Measurements from ENCODE around the gene DIDO1.
A peak's percentile ranks its signal among the peaks of the same experiment; 100 is the strongest.

Gene DIDO1

DNA sequence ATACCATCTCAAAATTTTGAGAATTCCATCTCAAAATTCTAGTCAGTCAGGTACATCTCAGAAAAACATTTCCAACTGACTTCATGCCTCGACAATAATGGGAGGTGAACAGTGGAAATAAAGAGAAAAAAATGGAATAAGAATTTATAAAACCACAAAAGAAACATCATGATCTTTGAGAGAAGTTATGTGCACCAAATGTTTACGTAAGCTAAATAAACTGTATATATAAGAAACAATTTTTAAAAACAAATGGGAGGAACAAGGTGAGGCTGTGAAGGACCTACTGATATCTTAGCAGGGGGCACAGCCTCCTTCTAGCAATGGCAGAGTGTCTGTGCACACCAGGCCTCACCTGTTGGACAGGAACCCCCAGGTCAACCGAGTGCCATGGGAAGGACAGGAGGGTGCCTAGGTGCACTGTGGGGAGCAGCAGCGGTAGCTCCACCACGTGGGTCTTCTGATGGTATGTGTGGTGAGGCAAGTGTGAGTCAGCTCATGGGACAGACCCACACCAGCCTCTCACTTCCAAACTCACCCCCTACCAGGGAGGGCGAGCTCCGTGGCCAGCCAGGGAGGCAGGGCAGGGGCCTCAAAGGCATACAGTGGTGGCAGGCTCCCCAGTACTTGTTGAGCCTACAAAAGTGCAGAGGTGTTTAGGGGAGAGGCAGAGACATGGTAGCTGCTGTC, 23.2 kb downstream of the DIDO1 start:
- TF ChIP-seq, protein P1, sequence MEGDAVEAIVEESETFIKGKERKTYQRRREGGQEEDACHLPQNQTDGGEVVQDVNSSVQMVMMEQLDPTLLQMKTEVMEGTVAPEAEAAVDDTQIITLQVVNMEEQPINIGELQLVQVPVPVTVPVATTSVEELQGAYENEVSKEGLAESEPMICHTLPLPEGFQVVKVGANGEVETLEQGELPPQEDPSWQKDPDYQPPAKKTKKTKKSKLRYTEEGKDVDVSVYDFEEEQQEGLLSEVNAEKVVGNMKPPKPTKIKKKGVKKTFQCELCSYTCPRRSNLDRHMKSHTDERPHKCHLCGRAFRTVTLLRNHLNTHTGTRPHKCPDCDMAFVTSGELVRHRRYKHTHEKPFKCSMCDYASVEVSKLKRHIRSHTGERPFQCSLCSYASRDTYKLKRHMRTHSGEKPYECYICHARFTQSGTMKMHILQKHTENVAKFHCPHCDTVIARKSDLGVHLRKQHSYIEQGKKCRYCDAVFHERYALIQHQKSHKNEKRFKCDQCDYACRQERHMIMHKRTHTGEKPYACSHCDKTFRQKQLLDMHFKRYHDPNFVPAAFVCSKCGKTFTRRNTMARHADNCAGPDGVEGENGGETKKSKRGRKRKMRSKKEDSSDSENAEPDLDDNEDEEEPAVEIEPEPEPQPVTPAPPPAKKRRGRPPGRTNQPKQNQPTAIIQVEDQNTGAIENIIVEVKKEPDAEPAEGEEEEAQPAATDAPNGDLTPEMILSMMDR (IDR thresholded peaks at IDR 0.05; ENCODE audit: control insufficient read depth, insufficient read depth, low read depth, low read length, missing control alignments): no peak
- H3K4me3 ChIP-seq (ENCODE audit: control insufficient read depth, low read depth, low read length): no peak overlapping the region
- no peak for DNase-seq (ENCODE audit: low read depth)

DNA sequence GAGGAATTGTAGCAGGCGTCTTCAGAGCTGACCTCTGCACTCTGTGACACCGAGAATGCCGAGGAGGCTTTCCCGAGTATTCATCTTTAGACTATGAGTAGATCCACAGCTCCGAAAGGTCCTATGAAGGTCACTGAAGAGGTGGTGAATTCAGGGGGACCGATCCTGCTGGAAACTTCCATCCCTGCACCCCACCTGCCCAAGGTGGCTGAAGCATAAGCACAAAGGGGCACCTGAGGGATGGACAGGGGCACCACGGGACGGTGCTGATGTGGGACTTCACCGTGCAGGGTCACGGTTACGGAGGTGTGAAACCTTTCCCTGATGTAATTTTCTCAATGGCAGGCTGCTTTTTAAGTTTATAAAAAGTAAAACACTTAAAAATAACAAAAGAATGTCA, 24.4 kb downstream of the DIDO1 start:
- TF ChIP-seq, protein P1 (IDR thresholded peaks at IDR 0.05; ENCODE audit: control insufficient read depth, insufficient read depth, low read depth, low read length, missing control alignments): no peak
- no peak for DNase-seq (ENCODE audit: low read depth)
- H3K4me3 ChIP-seq (ENCODE audit: control insufficient read depth, low read depth, low read length): no peak overlapping the region

DNA sequence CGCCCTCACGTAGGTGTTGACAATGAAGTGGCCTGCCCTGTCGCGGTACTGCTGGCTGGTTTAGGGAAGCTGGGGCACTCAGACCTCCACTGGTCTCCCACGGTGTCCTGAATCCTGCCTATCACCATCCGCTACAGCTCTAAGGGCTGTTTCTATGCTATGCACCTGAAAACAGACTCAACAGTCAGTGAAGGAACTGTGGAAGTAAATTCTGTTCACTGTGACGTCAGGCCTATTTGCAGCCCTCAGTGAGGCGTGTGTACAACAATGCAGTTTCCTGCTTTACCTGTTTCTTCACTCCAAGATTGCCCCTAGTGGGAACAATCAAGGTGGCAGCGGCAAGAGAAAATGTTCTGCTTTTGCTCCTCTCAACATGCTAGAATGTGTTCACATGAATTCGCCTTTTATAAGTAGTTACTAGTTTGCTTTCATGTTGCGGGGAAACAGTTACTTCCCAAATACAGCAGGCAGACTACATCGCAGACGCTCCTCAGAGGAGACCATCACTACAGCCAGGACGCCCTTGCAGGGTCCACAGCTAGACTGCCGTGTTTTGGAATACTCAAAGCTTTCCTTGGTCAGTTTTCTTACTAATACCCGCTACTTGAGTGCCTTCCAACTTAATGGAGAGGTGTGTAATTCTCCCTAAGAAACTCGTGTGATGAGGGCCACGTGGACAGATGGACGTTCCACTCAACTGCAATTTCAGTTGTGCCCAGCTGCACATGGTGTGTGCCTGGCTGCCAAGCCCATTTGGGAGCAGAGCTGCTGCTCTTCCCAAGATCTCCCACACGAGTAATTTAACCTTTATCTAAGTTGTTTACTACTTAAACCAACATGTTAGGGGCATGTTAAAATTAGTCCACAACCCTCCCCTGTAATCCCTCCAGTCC, 25.4 kb downstream of the DIDO1 start:
- H3K4me3 ChIP-seq (ENCODE audit: control insufficient read depth, low read depth, low read length): no peak overlapping the region
- no peak for DNase-seq (ENCODE audit: low read depth)
- TF ChIP-seq, protein P1 (IDR thresholded peaks at IDR 0.05; ENCODE audit: control insufficient read depth, insufficient read depth, low read depth, low read length, missing control alignments): peak; percentile 11

DNA sequence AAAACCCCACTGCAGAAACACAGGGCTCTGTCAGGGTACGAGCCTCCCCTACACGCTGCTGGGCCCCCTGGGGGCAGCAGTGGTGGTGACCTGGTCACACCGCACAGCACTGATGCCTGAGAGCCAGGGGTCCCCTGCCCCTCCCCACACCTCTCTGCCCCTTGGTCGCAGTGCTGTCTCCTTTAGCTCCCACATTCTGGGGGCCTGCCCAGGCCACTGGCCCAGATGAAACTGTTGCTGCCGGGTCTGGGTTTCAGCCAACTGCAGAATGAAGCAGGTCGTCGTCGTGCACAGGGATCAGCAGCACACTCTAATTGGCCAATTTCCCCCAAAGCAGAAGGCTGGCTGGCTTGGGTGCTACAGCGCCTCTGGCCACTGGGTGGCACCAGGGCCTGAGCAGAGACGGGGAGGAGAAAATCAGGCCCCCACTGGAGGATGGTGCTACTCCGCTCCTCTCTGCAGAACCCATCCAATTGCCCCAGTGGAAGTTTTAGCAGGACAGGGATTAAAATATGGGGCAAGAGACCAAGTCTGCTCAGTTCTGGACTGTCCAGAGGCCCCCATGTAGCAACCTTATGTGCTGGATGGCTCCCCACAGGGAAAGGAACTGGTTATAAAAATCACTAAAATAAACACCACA, 26.1 kb downstream of the DIDO1 start:
- DNase-seq (ENCODE audit: low read depth): peak; percentile 23
- TF ChIP-seq, protein P1 (IDR thresholded peaks at IDR 0.05; ENCODE audit: control insufficient read depth, insufficient read depth, low read depth, low read length, missing control alignments): peak; percentile 95
- no peak overlapping the region for H3K4me3 ChIP-seq (ENCODE audit: control insufficient read depth, low read depth, low read length)

DNA sequence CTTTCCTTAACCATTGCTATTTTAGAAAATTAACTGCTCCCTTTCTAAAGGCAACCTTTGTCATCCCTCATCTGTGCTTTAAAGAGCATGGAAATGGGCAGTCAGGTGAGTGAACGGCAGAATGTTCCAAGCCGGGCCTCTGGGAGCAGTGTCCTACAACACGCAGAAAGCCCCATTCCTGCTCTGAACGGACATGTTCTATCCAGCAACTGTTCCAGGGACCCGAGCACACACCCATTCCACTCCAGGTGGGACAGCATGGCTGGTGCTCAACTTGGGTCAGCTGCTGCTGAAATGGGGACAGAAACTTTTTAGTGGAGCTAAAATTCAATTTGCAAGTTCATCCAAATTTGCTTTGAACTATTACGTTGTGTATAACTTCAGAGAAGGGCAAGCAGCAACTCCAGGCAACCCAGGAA, 26.7 kb downstream of the DIDO1 start:
- TF ChIP-seq, protein P1 (IDR thresholded peaks at IDR 0.05; ENCODE audit: control insufficient read depth, insufficient read depth, low read depth, low read length, missing control alignments): no peak
- H3K4me3 ChIP-seq (ENCODE audit: control insufficient read depth, low read depth, low read length): no peak overlapping the region
- no peak for DNase-seq (ENCODE audit: low read depth)

DNA sequence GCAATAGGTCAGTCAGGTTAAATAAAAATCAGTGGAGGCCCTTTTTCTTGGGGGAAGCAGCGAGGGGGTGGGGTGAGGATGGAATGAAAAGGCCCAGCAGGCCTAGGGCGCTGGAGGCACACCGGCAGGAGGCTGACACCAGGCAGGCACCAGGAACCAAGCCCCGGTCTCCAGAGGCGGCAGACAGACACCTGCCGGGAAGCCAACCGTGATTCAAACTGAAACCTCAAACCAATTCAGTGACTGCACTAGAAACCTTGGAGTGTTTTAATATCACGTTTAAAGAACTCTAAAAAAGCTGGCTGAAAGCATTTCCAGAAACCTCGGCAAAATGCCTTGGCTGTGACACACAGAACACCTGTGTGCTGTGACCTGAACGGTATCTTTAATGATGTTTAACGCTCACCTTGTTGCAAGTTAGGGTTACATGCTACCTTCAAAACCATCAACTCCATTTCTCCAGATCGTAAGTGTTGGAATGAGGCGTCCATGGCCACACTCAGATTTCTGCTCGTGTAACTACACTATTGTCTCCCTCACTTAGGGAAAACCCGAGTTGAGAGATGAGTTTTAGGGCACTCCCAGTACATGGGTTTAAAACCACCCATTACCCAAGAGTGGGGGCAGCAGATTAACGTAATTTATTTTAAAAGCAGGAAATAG, 27.2 kb downstream of the DIDO1 start:
- TF ChIP-seq, protein P1 (IDR thresholded peaks at IDR 0.05; ENCODE audit: control insufficient read depth, insufficient read depth, low read depth, low read length, missing control alignments): no peak
- no peak overlapping the region for H3K4me3 ChIP-seq (ENCODE audit: control insufficient read depth, low read depth, low read length)
- no peak for DNase-seq (ENCODE audit: low read depth)

Data from AG09309 (cell line).